ENCODE results near the gene TMEM190.
A peak's percentile ranks its signal among the peaks of the same experiment; 100 is the strongest.

The TMEM190 gene

DNA sequence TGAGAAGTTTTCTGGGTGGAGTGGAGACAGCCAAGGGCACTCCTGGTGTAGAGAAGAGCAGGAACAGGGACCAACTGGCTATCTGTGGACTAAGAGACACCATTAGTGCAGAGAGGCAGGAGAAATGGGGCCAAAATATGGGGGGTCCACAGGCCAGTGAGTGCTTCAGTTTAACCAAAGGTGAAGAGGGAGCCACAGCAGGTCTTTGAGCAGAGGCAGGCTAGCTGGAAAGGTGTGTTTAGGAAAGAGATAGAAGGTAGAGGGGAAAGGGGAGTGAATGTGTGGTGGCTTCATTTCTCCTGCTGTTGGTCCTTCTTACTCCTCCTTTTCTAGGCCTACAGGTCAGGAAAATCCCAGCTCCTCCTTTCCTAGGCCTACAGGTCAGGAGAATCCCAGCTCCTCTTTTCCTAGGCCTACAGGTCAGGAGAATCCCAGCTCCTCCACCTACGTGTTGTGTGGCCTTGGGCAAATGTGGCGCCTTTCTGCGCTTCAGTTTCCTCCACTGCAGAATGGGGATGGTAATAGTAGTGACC is 6.0 kb downstream of the TMEM190 start:
- H4K20me1 ChIP-seq (ENCODE audit: insufficient read depth), result peaks cover 12% of the 10 kb centered on the region
- H3K27ac ChIP-seq, result peak overlapping the region; percentile 51
- peak overlapping the region; percentile 51; the same call in 1 of the 2 replicates for H2AFZ ChIP-seq (ENCODE audit: low read depth)
- no peaks in the 10 kb centered on the region for H3K27me3 ChIP-seq (ENCODE audit: insufficient read depth, low read depth)
- peak overlapping the region; percentile 84; the same call in 1 of the 2 replicates for H3K9ac ChIP-seq
- H3K4me3 ChIP-seq (IDR thresholded peaks at IDR 0.05; ENCODE audit: insufficient read depth, low read depth, low read length), result no peak overlapping the region
- peak overlapping the region; percentile 91 for H3K4me2 ChIP-seq
- peaks cover 12% of the 10 kb centered on the region; the same call in 1 of the 2 replicates for H3K36me3 ChIP-seq (ENCODE audit: insufficient read depth)
- TF ChIP-seq, protein P1, sequence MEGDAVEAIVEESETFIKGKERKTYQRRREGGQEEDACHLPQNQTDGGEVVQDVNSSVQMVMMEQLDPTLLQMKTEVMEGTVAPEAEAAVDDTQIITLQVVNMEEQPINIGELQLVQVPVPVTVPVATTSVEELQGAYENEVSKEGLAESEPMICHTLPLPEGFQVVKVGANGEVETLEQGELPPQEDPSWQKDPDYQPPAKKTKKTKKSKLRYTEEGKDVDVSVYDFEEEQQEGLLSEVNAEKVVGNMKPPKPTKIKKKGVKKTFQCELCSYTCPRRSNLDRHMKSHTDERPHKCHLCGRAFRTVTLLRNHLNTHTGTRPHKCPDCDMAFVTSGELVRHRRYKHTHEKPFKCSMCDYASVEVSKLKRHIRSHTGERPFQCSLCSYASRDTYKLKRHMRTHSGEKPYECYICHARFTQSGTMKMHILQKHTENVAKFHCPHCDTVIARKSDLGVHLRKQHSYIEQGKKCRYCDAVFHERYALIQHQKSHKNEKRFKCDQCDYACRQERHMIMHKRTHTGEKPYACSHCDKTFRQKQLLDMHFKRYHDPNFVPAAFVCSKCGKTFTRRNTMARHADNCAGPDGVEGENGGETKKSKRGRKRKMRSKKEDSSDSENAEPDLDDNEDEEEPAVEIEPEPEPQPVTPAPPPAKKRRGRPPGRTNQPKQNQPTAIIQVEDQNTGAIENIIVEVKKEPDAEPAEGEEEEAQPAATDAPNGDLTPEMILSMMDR (conservative IDR thresholded peaks at IDR 0.05; ENCODE audit: low read depth, low read length), result no peak
- peaks cover 34% of the 10 kb centered on the region for H3K79me2 ChIP-seq (ENCODE audit: insufficient read depth, low read depth)
- H3K4me1 ChIP-seq (ENCODE audit: low read depth, poor library complexity, severe bottlenecking), result peaks cover 25% of the 10 kb centered on the region

DNA sequence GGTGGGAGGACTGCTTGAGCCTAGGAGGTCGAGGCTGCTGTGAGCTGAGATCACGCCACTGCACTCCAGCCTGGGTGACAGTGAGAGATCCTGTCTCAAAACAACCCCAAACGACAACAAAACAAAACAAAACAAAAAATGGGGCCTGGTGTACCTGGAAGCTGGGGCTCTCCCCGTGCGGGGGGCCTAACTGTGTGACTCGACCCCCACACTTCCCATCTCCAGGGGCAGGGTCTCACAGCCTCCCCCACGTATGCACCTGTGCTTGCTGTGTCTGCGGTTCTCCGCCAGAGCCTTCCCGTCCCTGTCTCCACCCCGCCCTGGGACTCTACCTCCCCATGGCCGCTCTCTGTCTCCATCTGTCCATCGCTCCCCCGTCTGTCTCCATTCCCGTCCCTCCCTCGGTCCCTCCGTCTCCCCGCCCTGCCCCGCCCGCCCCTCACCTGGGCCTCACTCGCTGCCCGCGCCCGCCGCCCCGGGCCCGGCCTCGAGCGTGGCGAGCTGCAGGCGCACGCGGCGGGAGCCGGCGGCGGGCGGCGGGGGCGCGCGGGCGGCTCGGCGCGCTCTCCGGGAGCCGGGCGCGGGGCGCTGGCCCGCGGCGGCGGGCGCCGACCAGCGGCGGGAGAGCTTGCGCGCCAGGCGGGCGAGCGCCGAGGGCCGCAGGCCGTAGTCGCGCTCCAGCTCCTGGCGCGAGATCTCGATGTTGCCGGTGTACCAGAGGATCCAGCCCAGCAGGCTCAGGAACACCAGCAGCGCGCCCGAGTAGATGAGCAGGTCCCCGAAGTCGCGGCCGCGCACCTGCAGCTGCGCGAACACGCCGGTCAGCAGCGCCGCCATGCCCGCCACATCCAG is 6.9 kb downstream of the TMEM190 start:
- no peaks in the 10 kb centered on the region for H3K27me3 ChIP-seq (ENCODE audit: insufficient read depth, low read depth)
- H3K9ac ChIP-seq, result peak overlapping the region; percentile 84
- TF ChIP-seq, protein P1 (conservative IDR thresholded peaks at IDR 0.05; ENCODE audit: low read depth, low read length), result no peak
- peak overlapping the region; percentile 85 for H3K27ac ChIP-seq
- peaks cover 18% of the 10 kb centered on the region; the same call in 1 of the 2 replicates for H3K36me3 ChIP-seq (ENCODE audit: insufficient read depth)
- no peak overlapping the region for H3K4me3 ChIP-seq (IDR thresholded peaks at IDR 0.05; ENCODE audit: insufficient read depth, low read depth, low read length)
- H3K4me2 ChIP-seq, result peak overlapping the region; percentile 91
- H3K4me1 ChIP-seq (ENCODE audit: low read depth, poor library complexity, severe bottlenecking), result peaks cover 33% of the 10 kb centered on the region
- peaks cover 20% of the 10 kb centered on the region for H4K20me1 ChIP-seq (ENCODE audit: insufficient read depth)
- peak overlapping the region; percentile 51; the same call in 1 of the 2 replicates for H2AFZ ChIP-seq (ENCODE audit: low read depth)
- peaks cover 41% of the 10 kb centered on the region for H3K79me2 ChIP-seq (ENCODE audit: insufficient read depth, low read depth)

DNA sequence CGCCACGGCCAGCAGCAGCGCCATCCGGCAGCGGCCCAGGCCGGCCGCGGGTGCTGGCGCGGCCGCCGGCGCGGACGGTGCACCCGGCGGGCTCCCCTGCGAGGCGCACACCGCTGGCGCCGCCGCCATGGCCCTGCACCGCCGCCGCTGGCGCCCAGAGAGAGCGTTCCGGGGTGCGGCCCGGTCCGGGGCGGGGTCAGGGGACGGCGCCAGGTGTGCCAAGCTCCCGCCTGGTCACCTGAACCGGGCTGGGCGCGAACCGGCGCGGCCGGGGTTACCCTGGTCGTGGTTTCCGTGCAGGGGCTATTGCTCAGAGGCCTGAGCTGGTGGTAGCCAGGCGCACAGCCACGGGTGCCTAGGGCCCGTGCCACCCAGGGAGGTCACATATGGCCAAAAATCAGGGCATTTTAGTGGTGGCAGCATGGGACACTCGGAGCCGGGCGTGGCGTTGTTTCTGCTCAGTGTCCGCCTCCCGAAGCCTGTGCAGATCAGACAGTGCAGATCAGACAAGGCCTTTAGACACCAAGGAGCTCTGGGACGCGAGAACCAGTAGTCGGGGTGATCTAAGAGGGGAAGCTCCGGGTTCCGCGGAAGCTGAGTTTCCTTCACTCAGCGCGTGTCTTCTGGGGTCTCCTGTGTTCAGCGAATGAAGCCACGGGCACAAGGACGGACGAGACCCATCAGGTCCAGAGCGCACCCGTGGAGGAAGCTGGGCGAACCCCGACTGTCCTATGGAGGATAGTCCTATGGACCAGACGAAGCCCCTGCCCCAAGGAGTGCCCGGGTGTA is 7.7 kb downstream of the TMEM190 start, which contains the start of gene TMEM238:
TMEM238 (minus strand) TSS at position 162 of the 789 bp plus-strand sequence; CDS start at position 129, 33 bp downstream.
- Histone ChIP-seq H3K9ac (peak within 1 kb of the TSS; percentile 84), H3K79me2 (ENCODE audit: insufficient read depth, low read depth) (peaks cover 48% of the 10 kb centered on the region), H3K27ac (peak within 1 kb of the TSS; percentile 85), H3K27me3 (ENCODE audit: insufficient read depth, low read depth) (no peaks in the 10 kb centered on the region), H3K4me3 (IDR thresholded peaks at IDR 0.05; ENCODE audit: insufficient read depth, low read depth, low read length) (no peak within 1 kb of the TSS), H2AFZ (ENCODE audit: low read depth) (peak within 1 kb of the TSS; percentile 60), H3K4me1 (ENCODE audit: low read depth, poor library complexity, severe bottlenecking) (peaks cover 38% of the 10 kb centered on the region), H3K36me3 (ENCODE audit: insufficient read depth) (peaks cover 18% of the 10 kb centered on the region; the same call in 1 of the 2 replicates), H4K20me1 (ENCODE audit: insufficient read depth) (peaks cover 25% of the 10 kb centered on the region), H3K4me2 (peak within 1 kb of the TSS; percentile 96)
- TF ChIP-seq, protein P1 (conservative IDR thresholded peaks at IDR 0.05; ENCODE audit: low read depth, low read length), result no peak
